Neural cell (in vitro differentiated cells): ENCODE results near the gene MYLK3. TPM values are rescaled to one million over a fixed set of nuclear protein-coding genes. Genes with fewer than 3 reads are reported as not detected.

Experiments
- H2AFZ ChIP-seq: fragments of 200-600, 300-800 bp; sonication (generic), shearing (Covaris generic); 2 replicates; pipeline ENCODE4 v1.6.0; 2014; ENCODE audit warnings: low read depth, mild to moderate bottlenecking, antibody characterized with exemption, low read length, moderate library complexity
- H3F3A ChIP-seq: fragments of 200-600 bp; shearing (Covaris generic); 2 replicates; pipeline ENCODE4 v1.6.1; 2016; ENCODE audit warnings: mild to moderate bottlenecking, moderate library complexity, mixed read lengths, antibody characterized with exemption, low read length; ENCODE audit not compliant: insufficient read depth, poor library complexity, severe bottlenecking
- H3K27ac ChIP-seq: fragments of 200-600, 300-800 bp; sonication (generic), shearing (Covaris generic); 2 replicates; pipeline ENCODE4 v1.5.1; 2014; ENCODE audit warnings: mild to moderate bottlenecking, low read length, moderate library complexity
- H3K27me3 ChIP-seq: fragments of 300-800, 200-600 bp; sonication (generic), shearing (Covaris generic); 2 replicates; pipeline ENCODE4 v1.6.0; 2014; ENCODE audit warnings: mild to moderate bottlenecking, low read depth, low read length, moderate library complexity; ENCODE audit not compliant: insufficient read depth
- H3K36me3 ChIP-seq: fragments of 300-800, 200-600 bp; sonication (generic), shearing (Covaris generic); 2 replicates; pipeline ENCODE4 v1.5.1; 2014; ENCODE audit warnings: mild to moderate bottlenecking, antibody characterized with exemption, low read length, moderate library complexity; ENCODE audit not compliant: insufficient read depth
- H3K4me2 ChIP-seq: fragments of 300-800, 200-600 bp; sonication (generic), shearing (Covaris generic); 2 replicates; pipeline ENCODE4 v1.6.0; 2014; ENCODE audit warnings: mild to moderate bottlenecking, low read length
- H3K4me3 ChIP-seq: fragments of 300-800, 200-600 bp; sonication (generic), shearing (Covaris generic); 2 replicates; pipeline ENCODE4 v1.5.1; 2014; ENCODE audit warnings: mild to moderate bottlenecking, low read length, moderate library complexity
- H3K79me2 ChIP-seq: fragments of 200-600 bp; shearing (Covaris generic); replicated peaks from 2 replicates; pipeline ENCODE4 v1.6.0; 2014; ENCODE audit warnings: mild to moderate bottlenecking, low read length, moderate library complexity; ENCODE audit not compliant: insufficient read depth
- H3K9ac ChIP-seq: fragments of 300-800, 200-600 bp; sonication (generic), shearing (Covaris generic); 2 replicates; pipeline ENCODE4 v1.6.1; 2016; ENCODE audit warnings: mild to moderate bottlenecking, low read length, mixed read lengths
- H3K9me2 ChIP-seq: fragments of 200-600 bp; shearing (Covaris generic); 2 replicates; pipeline ENCODE4 v1.6.1; 2016; ENCODE audit warnings: mild to moderate bottlenecking, low read length, mixed read lengths; ENCODE audit not compliant: insufficient read depth
- H3K9me3 ChIP-seq: fragments of 200-600, 300-800 bp; sonication (generic), shearing (Covaris generic); 2 replicates; pipeline ENCODE4 v1.6.1; 2016; ENCODE audit warnings: mild to moderate bottlenecking, mixed run types, low read length, moderate library complexity, mixed read lengths
- H4K20me1 ChIP-seq: fragments of 200-600 bp; shearing (Covaris generic); 2 replicates; pipeline ENCODE4 v1.6.1; 2016; ENCODE audit warnings: mild to moderate bottlenecking, mixed run types; ENCODE audit not compliant: insufficient read depth
- EP300 ChIP-seq: fragments of 450-650 bp; conservative IDR thresholded peaks from 2 replicates; pipeline ENCODE4 v1.6.1; 2014; ENCODE audit warnings: antibody characterized with exemption, mild to moderate bottlenecking, moderate library complexity; ENCODE audit not compliant: poor library complexity, severe bottlenecking
- EZH2 ChIP-seq: fragments of 200-600, 300-800 bp; shearing (Covaris generic), sonication (generic); IDR thresholded peaks from 2 replicates; pipeline ENCODE4 v1.6.1; 2014; ENCODE audit warnings: antibody characterized with exemption, low read length, borderline replicate concordance, mild to moderate bottlenecking; ENCODE audit not compliant: insufficient read depth, poor library complexity, severe bottlenecking
- MXI1 ChIP-seq: fragments of 450-650 bp; conservative IDR thresholded peaks from 2 replicates; pipeline ENCODE4 v1.6.1; 2014; ENCODE audit warnings: antibody characterized with exemption, mild to moderate bottlenecking; ENCODE audit not compliant: poor library complexity, severe bottlenecking
- POLR2AphosphoS5 ChIP-seq: IDR thresholded peaks from 2 replicates; pipeline ENCODE4 v1.6.1; 2012
- RAD21 ChIP-seq: fragments of 450-650 bp; conservative IDR thresholded peaks from 2 replicates; pipeline ENCODE4 v1.6.1; 2014; ENCODE audit warnings: antibody characterized with exemption, mild to moderate bottlenecking, moderate library complexity
- SMC3 ChIP-seq: fragments of 450-650 bp; conservative IDR thresholded peaks from 2 replicates; pipeline ENCODE4 v1.6.1; 2014; ENCODE audit warnings: antibody characterized with exemption, mild to moderate bottlenecking, moderate library complexity; ENCODE audit not compliant: poor library complexity
- TAF1 ChIP-seq: IDR thresholded peaks from 2 replicates; pipeline ENCODE4 v1.6.1; 2012; ENCODE audit warnings: low read depth
- polyA plus RNA-seq: library from polyadenylated mRNA; depleted of rRNA; stranded (reverse); fragments of >200 nt; gene quantifications from 2 replicates; pipeline ENCODE4 v1.2.3, GENCODE V29; 2014
- TF ChIP-seq, protein P1 (sequence below): IDR thresholded peaks from 2 replicates; pipeline ENCODE4 v1.6.1; 2012; ENCODE audit warnings: borderline replicate concordance
- TF ChIP-seq, protein P2 (sequence below): fragments of 450-650 bp; IDR thresholded peaks from 2 replicates; pipeline ENCODE4 v1.5.1; 2014; ENCODE audit warnings: antibody characterized with exemption, mild to moderate bottlenecking, moderate library complexity; ENCODE audit not compliant: poor library complexity, severe bottlenecking

MYLK3 gene
- polyA plus RNA-seq, 1 donor from 2014 or later = 0.07 TPM

DNA sequence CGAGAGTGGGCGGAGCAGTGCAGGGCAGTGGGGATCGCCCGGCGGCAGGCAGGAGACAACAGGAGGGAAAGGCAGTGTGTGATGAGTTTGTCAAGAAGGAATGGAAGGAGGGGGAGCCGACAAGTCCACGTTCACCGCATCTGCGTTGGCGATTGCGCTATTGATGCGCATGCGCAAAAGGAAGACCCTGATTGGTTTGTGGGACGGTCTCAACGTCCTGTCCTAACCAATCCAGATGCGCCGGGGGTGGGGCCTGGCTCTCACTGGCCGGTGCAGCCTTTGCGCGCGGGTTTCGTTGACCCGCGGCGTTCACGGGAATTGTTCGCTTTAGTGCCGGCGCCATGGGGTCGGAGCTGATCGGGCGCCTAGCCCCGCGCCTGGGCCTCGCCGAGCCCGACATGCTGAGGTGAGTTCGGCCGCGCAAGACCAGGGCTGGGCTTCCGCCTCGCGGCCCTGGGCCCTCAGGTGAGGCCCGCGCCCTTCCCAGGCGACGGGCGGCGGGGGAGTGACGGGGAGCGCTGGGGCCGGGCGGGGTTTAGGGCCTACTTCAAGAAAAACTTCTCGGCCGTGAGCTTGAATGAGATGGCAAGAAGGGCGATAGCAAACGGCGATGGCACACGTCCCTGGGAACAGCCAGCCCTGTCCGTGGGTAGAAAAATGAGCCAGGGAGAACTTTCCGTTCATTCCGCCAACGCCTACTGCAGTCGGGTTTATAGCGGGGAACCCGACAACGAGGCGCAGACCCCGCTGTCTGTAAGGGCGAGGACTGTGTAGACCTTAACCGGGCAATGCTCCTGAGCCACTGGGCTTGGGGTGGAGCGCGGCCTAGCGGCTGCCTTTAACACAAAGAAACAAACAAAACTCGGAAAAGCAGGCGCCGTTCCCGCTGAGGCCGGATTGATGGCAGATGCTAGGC, 58.5 kb downstream of the MYLK3 start, which contains the start of gene ORC6:
Gene ORC6 (plus strand): TSS at position 295 of the 916 bp plus-strand sequence. CDS start 47 bp downstream, at position 342.
- Histone ChIP-seq H3K79me2 (peaks cover 58% of the 10 kb centered on the region), H3F3A (no peaks in the 10 kb centered on the region), H4K20me1 (no peaks in the 10 kb centered on the region), H3K27ac (peak within 1 kb of the TSS; percentile 90), H3K36me3 (no peaks in the 10 kb centered on the region), H3K27me3 (no peaks in the 10 kb centered on the region), H3K9me3 (no peaks in the 10 kb centered on the region), H3K4me3 (peak within 1 kb of the TSS; percentile 77), H3K4me2 (peak within 1 kb of the TSS; percentile 97), H2AFZ (peak within 1 kb of the TSS; percentile 92), H3K9me2 (no peaks in the 10 kb centered on the region), H3K9ac (peak within 1 kb of the TSS; percentile 92)
- TF ChIP-seq EZH2 (no peak), TAF1 (no peak), EP300 (no peak), POLR2AphosphoS5 (peak; percentile 58), SMC3 (peak; percentile 67), MXI1 (peak; percentile 99), RAD21 (peak; percentile 65)
- TF ChIP-seq, protein P1, sequence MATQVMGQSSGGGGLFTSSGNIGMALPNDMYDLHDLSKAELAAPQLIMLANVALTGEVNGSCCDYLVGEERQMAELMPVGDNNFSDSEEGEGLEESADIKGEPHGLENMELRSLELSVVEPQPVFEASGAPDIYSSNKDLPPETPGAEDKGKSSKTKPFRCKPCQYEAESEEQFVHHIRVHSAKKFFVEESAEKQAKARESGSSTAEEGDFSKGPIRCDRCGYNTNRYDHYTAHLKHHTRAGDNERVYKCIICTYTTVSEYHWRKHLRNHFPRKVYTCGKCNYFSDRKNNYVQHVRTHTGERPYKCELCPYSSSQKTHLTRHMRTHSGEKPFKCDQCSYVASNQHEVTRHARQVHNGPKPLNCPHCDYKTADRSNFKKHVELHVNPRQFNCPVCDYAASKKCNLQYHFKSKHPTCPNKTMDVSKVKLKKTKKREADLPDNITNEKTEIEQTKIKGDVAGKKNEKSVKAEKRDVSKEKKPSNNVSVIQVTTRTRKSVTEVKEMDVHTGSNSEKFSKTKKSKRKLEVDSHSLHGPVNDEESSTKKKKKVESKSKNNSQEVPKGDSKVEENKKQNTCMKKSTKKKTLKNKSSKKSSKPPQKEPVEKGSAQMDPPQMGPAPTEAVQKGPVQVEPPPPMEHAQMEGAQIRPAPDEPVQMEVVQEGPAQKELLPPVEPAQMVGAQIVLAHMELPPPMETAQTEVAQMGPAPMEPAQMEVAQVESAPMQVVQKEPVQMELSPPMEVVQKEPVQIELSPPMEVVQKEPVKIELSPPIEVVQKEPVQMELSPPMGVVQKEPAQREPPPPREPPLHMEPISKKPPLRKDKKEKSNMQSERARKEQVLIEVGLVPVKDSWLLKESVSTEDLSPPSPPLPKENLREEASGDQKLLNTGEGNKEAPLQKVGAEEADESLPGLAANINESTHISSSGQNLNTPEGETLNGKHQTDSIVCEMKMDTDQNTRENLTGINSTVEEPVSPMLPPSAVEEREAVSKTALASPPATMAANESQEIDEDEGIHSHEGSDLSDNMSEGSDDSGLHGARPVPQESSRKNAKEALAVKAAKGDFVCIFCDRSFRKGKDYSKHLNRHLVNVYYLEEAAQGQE = no peak
- TF ChIP-seq, protein P2, sequence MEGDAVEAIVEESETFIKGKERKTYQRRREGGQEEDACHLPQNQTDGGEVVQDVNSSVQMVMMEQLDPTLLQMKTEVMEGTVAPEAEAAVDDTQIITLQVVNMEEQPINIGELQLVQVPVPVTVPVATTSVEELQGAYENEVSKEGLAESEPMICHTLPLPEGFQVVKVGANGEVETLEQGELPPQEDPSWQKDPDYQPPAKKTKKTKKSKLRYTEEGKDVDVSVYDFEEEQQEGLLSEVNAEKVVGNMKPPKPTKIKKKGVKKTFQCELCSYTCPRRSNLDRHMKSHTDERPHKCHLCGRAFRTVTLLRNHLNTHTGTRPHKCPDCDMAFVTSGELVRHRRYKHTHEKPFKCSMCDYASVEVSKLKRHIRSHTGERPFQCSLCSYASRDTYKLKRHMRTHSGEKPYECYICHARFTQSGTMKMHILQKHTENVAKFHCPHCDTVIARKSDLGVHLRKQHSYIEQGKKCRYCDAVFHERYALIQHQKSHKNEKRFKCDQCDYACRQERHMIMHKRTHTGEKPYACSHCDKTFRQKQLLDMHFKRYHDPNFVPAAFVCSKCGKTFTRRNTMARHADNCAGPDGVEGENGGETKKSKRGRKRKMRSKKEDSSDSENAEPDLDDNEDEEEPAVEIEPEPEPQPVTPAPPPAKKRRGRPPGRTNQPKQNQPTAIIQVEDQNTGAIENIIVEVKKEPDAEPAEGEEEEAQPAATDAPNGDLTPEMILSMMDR = peak; percentile 78

- TF ChIP-seq TAF1 (no peak), MXI1 (peak; percentile 66), RAD21 (peak; percentile 9), SMC3 (no peak), EP300 (no peak), EZH2 (no peak), POLR2AphosphoS5 (peak; percentile 97)
- TF ChIP-seq, protein P2 = peak; percentile 65
- TF ChIP-seq, protein P1 = peak; percentile 83
- Histone ChIP-seq H3K9me2 (no peaks in the 10 kb centered on the region), H3K36me3 (no peaks in the 10 kb centered on the region), H3K4me2 (peak within 1 kb of the TSS; percentile 97), H3F3A (no peaks in the 10 kb centered on the region), H3K9ac (peak within 1 kb of the TSS; percentile 92), H3K27me3 (no peaks in the 10 kb centered on the region), H4K20me1 (no peaks in the 10 kb centered on the region), H2AFZ (peak within 1 kb of the TSS; percentile 92), H3K4me3 (peak within 1 kb of the TSS; percentile 77), H3K9me3 (no peaks in the 10 kb centered on the region), H3K79me2 (peaks cover 67% of the 10 kb centered on the region), H3K27ac (peak within 1 kb of the TSS; percentile 90)
Observed at GRCh38 chr16:46688654-46689364, 59.3 kb downstream of the MYLK3 start, which contains the start of gene VPS35. Gene VPS35, minus strand, starts transcription at chr16:46689178. Its CDS starts 45 bp downstream, at chr16:46689133.
